AG10803 (cell line): ENCODE results near the gene PEX1.

Experiments
- DNase-seq: peaks from one replicate; pipeline ENCODE4 v3.0.0; 2010; ENCODE audit warnings: low read depth
- H3K4me3 ChIP-seq: 2 replicates; pipeline ENCODE4 v1.5.1; 2011; ENCODE audit warnings: mild to moderate bottlenecking, low read length, control low read depth
- CTCF ChIP-seq: conservative IDR thresholded peaks from 2 replicates; pipeline ENCODE4 v1.5.1; 2011; ENCODE audit warnings: mild to moderate bottlenecking, low read length, control low read depth, inconsistent platforms

The PEX1 gene

GRCh38 chr7:92527300-92528187 lies 776 bp downstream of the PEX1 start:
- peak; percentile 44 for DNase-seq
- peak; percentile 17; the same call in 1 of the 2 replicates for TF ChIP-seq CTCF
- peak overlapping the region; percentile 97 for H3K4me3 ChIP-seq

- no peak for DNase-seq
- H3K4me3 ChIP-seq, result no peak overlapping the region
- no peak for TF ChIP-seq CTCF
Observed at GRCh38 chr7:92523110-92523509, 5.2 kb downstream of the PEX1 start.

- no peak overlapping the region for H3K4me3 ChIP-seq
- no peak for DNase-seq
- TF ChIP-seq CTCF, result no peak
Observed at GRCh38 chr7:92520024-92520423, 8.3 kb downstream of the PEX1 start.

- no peak for TF ChIP-seq CTCF
- DNase-seq, result peak; percentile 9
- no peak overlapping the region for H3K4me3 ChIP-seq
Observed at GRCh38 chr7:92517631-92518030, 10.7 kb downstream of the PEX1 start.

- no peak overlapping the region for H3K4me3 ChIP-seq
- TF ChIP-seq CTCF, result no peak
- DNase-seq, result no peak
Observed at GRCh38 chr7:92513167-92513902, 15.0 kb downstream of the PEX1 start.

GRCh38 chr7:92508946-92509345 lies 19.4 kb downstream of the PEX1 start:
- no peak for DNase-seq
- no peak for TF ChIP-seq CTCF
- H3K4me3 ChIP-seq, result no peak overlapping the region
